Calu3 (cell line): ENCODE measurements around the gene IER5. TPM values are rescaled to one million over a fixed set of nuclear protein-coding genes. Genes with fewer than 3 reads are reported as not detected.
"Not testable (repeated sequence)": the region's sequence is repeated elsewhere in the genome, so short reads cannot be mapped to it uniquely, and the experiment has no call there.

Experiments used
- BruUV-seq: library from RNA; stranded (reverse); fragments of 400-500 nt; replicated peaks from 2 replicates; lab custom pipeline; 2021; lab: Mats Ljungman, UMichigan
- CTCF ChIA-PET: fragments of 300-600 bp; sonication (Branson Sonifier 250); formaldehyde crosslinking; loops from one replicate; lab custom pipeline; 2022; ENCODE audit warnings: antibody characterized with exemption; lab: Charles Lee
- DNase-seq: peaks from one replicate; pipeline ENCODE4 v3.0.0; 2022
- H3K27ac Mint-ChIP-seq: one replicate; pipeline ENCODE4 v1.8.0; 2022; ENCODE audit warnings: mixed read lengths; ENCODE audit not compliant: unreplicated experiment
- H3K27me3 Mint-ChIP-seq: one replicate; pipeline ENCODE4 v1.8.0; 2022; ENCODE audit warnings: mixed read lengths; ENCODE audit not compliant: unreplicated experiment
- H3K36me3 Mint-ChIP-seq: one replicate; pipeline ENCODE4 v1.8.0; 2022; ENCODE audit warnings: mild to moderate bottlenecking, moderate library complexity, mixed read lengths; ENCODE audit not compliant: insufficient read depth, unreplicated experiment
- H3K4me1 Mint-ChIP-seq: one replicate; pipeline ENCODE4 v1.8.0; 2022; ENCODE audit warnings: mild to moderate bottlenecking, low read depth, mixed read lengths; ENCODE audit not compliant: unreplicated experiment
- H3K4me3 Mint-ChIP-seq: one replicate; pipeline ENCODE4 v1.8.0; 2022; ENCODE audit warnings: mild to moderate bottlenecking, low read depth, moderate library complexity, mixed read lengths; ENCODE audit not compliant: unreplicated experiment
- H3K9me3 Mint-ChIP-seq: one replicate; pipeline ENCODE4 v1.8.0; 2022; ENCODE audit warnings: low read depth, mixed read lengths; ENCODE audit not compliant: unreplicated experiment
- CTCF ChIP-seq: fragments of 200-600 bp; IDR thresholded peaks from one replicate; pipeline ENCODE4 v1.8.0; 2022; ENCODE audit warnings: antibody characterized with exemption; ENCODE audit not compliant: unreplicated experiment
- intact Hi-C: fragments of 100-400 bp; cut with micrococcal nuclease; formaldehyde crosslinking; loops from one replicate; pipeline ENCODE4 v1.10.0; 2022; ENCODE audit not compliant: unreplicated experiment
- total RNA-seq: library from RNA; stranded (reverse); gene quantifications from 2 replicates; pipeline ENCODE4 v1.2.3, GENCODE V29; 2022

IER5 gene
- total RNA-seq, 1 experiment from 2014 or later = 11.4 TPM

GRCh38 chr1:181057079-181057478 is 31.4 kb upstream of the IER5 start:
- intact Hi-C loops = no loop called here
- CTCF ChIA-PET = no interaction called here
- BruUV-seq = no TSS peak
- Mint-ChIP-seq H3K4me3 (no peak overlapping the region), H3K9me3 (no peaks in the 10 kb centered on the region), H3K27ac (no peak overlapping the region), H3K36me3 (no peaks in the 10 kb centered on the region), H3K27me3 (peaks cover 24% of the 10 kb centered on the region), H3K4me1 (no peaks in the 10 kb centered on the region)
- DNase-seq = no peak
- no peak for TF ChIP-seq CTCF

GRCh38 chr1:181059435-181059834 is 29.1 kb upstream of the IER5 start:
- no peak for TF ChIP-seq CTCF
- no peaks in the 10 kb centered on the region for H3K4me1 Mint-ChIP-seq
- BruUV-seq = no TSS peak
- H3K27me3 Mint-ChIP-seq = peaks cover 24% of the 10 kb centered on the region
- H3K27ac Mint-ChIP-seq = no peak overlapping the region
- CTCF ChIA-PET = no interaction called here
- no peaks in the 10 kb centered on the region for H3K36me3 Mint-ChIP-seq
- intact Hi-C loops = no loop called here
- no peak for DNase-seq
- H3K9me3 Mint-ChIP-seq = no peaks in the 10 kb centered on the region
- no peak overlapping the region for H3K4me3 Mint-ChIP-seq

GRCh38 chr1:181060066-181060465 is 28.4 kb upstream of the IER5 start:
- peaks cover 24% of the 10 kb centered on the region for H3K27me3 Mint-ChIP-seq
- no peaks in the 10 kb centered on the region for H3K9me3 Mint-ChIP-seq
- no peak for DNase-seq
- TF ChIP-seq CTCF = no peak
- intact Hi-C loops = no loop called here
- H3K4me1 Mint-ChIP-seq = no peaks in the 10 kb centered on the region
- CTCF ChIA-PET = no interaction called here
- BruUV-seq = no TSS peak
- no peak overlapping the region for H3K27ac Mint-ChIP-seq
- no peak overlapping the region for H3K4me3 Mint-ChIP-seq
- H3K36me3 Mint-ChIP-seq = no peaks in the 10 kb centered on the region

GRCh38 chr1:181060947-181061346 is 27.6 kb upstream of the IER5 start:
- H3K9me3 Mint-ChIP-seq, H3K27ac Mint-ChIP-seq, H3K4me1 Mint-ChIP-seq, H3K4me3 Mint-ChIP-seq, DNase-seq, H3K36me3 Mint-ChIP-seq, CTCF ChIA-PET, intact Hi-C loops, BruUV-seq: not testable (repeated sequence)
- H3K27me3 Mint-ChIP-seq = peaks cover 24% of the 10 kb centered on the region

GRCh38 chr1:181061487-181061886 is 27.0 kb upstream of the IER5 start:
- Mint-ChIP-seq H3K27ac (no peak overlapping the region), H3K4me1 (no peaks in the 10 kb centered on the region), H3K36me3 (no peaks in the 10 kb centered on the region), H3K9me3 (no peaks in the 10 kb centered on the region), H3K4me3 (no peak overlapping the region), H3K27me3 (peaks cover 24% of the 10 kb centered on the region)
- CTCF ChIA-PET = no interaction called here
- TF ChIP-seq CTCF = no peak
- BruUV-seq = no TSS peak
- DNase-seq = no peak
- intact Hi-C loops = no loop called here
